Measurements from ENCODE around the gene RPS6KC1.
"Not testable (repeated sequence)": the region's sequence is repeated elsewhere in the genome, so short reads cannot be mapped to it uniquely, and the experiment has no call there.

The RPS6KC1 gene

DNA sequence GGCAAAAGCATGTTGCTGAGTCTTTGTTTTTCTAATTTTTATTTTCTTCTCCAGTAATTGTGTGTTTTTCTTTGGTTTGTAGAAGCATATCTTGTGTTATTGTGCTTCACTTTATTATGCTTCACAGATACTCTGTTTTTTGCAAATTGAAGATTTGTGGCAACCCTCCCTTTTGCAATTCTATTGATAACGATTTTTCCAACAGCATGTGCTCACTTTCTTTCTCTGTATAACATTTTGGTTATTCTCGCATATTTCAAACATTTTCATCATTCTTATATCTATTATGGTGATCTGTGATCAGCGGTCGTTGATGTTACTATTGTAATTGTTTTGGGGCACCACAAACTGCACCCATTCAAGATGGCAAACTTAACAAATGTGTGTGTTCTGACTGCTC is 31.6 kb upstream of the RPS6KC1 start:
- TF ChIP-seq CTCF (IDR thresholded peaks at IDR 0.05; ENCODE audit: low read depth, low read length, missing control alignments): no peak
- no peak overlapping the region for H3K4me3 ChIP-seq (replicated peaks; ENCODE audit: low read depth, low read length)
- DNase-seq (ENCODE audit: extremely low read depth, low read depth): no peak

DNA sequence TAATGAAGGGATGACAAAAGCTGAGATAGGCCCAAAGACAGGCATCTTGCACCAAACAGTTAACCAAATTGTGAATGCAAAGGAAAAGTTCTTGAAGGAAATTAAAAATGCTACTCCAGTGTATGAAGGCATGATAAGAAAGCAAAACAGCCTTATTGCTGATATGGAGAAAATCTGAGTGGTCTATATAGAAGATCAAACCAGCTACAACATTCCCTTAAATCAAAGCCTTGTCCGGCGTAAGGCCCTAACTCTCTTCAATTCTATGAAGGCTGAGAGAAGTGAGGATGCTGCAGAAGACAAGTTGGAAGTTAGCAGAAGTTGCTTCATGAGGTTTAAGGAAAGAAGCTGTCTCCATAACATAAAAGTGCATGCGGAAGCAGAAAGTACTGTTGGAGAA is 31.0 kb upstream of the RPS6KC1 start:
- no peak for DNase-seq (ENCODE audit: extremely low read depth, low read depth)
- TF ChIP-seq CTCF (IDR thresholded peaks at IDR 0.05; ENCODE audit: low read depth, low read length, missing control alignments): no peak
- no peak overlapping the region for H3K4me3 ChIP-seq (replicated peaks; ENCODE audit: low read depth, low read length)

DNA sequence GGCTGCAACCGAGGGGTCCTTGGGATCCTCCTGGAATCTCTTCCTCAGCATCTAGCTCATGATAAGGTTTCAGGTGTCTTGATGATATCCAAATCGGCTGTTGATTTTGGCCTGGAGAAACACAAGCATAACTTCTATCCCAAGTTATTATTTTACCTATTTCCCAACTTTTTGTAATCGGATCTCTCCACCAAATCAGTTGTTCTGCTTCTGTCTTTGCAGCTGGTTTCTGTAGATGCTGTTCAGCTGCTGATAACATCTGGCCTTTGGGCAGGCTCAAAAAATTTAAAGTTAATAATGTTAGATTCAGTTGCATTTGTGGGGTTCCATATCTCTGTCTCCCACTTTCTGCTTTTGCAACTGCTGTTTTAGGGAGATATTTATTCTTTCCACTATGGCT is 24.0 kb upstream of the RPS6KC1 start:
- DNase-seq (ENCODE audit: extremely low read depth, low read depth); H3K4me3 ChIP-seq (replicated peaks; ENCODE audit: low read depth, low read length): not testable (repeated sequence)

DNA sequence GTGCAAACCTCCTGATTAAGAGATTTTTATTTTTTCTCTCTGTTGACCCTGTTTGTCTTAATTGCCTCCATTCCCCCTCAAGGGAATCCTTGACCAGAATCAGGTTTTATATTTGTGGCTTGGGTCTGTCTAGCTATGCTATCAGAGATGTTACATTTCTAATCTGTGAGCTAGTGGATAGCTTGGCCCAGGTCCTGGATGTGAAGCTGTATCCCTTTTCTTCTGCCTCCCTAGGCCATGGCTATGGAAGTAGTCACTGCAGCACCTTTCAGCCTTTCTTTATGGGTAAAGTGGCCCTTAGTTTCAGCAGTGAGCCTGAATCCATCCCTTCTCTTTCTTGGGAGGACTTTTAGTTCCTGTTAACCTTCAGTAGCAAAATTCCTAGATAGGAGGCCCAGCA is 18.4 kb upstream of the RPS6KC1 start:
- TF ChIP-seq CTCF (IDR thresholded peaks at IDR 0.05; ENCODE audit: low read depth, low read length, missing control alignments): no peak
- no peak for DNase-seq (ENCODE audit: extremely low read depth, low read depth)
- H3K4me3 ChIP-seq (replicated peaks; ENCODE audit: low read depth, low read length): no peak overlapping the region

DNA sequence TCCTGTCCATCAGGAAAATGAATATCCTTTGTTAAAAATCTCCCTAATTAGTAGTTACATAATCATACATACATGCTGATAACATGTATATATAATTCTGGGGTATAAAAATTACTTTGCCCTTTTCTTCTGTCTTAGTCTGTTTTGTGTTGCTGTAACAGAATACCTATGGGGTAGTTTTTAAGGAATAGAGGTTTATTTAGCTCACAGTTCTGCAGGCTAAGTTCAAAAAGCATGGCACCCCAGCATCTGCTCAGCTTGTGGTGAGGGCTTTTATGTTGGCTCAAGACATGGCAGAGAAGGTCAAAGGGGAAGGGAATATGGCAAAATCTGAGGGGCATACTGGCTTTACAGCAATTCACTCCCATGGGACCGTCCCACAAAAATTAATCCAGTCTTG is 16.3 kb upstream of the RPS6KC1 start:
- no peak overlapping the region for H3K4me3 ChIP-seq (replicated peaks; ENCODE audit: low read depth, low read length)
- no peak for DNase-seq (ENCODE audit: extremely low read depth, low read depth)
- no peak for TF ChIP-seq CTCF (IDR thresholded peaks at IDR 0.05; ENCODE audit: low read depth, low read length, missing control alignments)

DNA sequence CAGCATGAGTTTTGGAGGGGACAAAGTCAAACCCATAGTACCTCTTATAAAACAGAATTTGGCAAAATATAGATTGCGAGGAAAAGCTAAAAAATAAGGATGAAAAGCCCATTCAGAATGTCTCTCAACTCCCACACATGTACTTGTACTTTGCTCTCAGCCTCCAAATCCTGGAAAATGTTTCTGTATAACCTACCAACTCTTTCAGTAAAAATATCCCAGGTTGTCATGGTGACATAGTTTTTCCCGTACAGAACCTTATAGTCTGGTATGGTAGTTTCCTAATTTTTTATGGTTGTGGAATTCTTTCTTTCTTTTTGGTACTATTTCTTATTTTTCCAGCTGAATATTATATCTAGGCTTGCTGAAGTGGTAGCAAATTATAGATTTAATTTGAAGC is 15.5 kb upstream of the RPS6KC1 start:
- no peak for TF ChIP-seq CTCF (IDR thresholded peaks at IDR 0.05; ENCODE audit: low read depth, low read length, missing control alignments)
- no peak for DNase-seq (ENCODE audit: extremely low read depth, low read depth)
- H3K4me3 ChIP-seq (replicated peaks; ENCODE audit: low read depth, low read length): no peak overlapping the region

DNA sequence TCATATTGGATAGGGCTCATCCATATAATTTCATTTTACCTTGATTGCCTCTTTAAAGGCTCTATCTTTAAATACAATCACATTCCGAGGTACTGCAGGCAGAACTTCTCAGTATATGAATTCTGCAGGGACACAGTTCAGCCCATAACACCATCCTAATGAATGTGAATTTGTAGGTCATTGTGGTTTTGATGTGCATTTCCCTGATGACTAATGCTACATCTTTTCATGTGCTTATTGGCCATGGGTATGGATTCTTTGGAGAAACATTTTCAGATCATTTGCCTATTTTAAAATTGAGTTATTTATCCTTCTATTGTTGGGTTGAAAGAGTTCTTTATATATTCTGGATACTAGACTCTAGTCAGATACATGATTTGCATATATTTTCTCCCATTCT is 9.6 kb upstream of the RPS6KC1 start:
- no peak for TF ChIP-seq CTCF (IDR thresholded peaks at IDR 0.05; ENCODE audit: low read depth, low read length, missing control alignments)
- no peak overlapping the region for H3K4me3 ChIP-seq (replicated peaks; ENCODE audit: low read depth, low read length)
- DNase-seq (ENCODE audit: extremely low read depth, low read depth): no peak

- H3K4me3 ChIP-seq (replicated peaks; ENCODE audit: low read depth, low read length); DNase-seq (ENCODE audit: extremely low read depth, low read depth): not testable (repeated sequence)
These were observed 5.5 kb upstream of the RPS6KC1 start for GRCh38 chr1:213045321-213046226.

Data from HFF-Myc (cell line).